Upper lobe of left lung (tissue), 6 donors: Measurements from ENCODE around the gene CDC42EP1. TPM values are rescaled to one million over a fixed set of nuclear protein-coding genes. Genes with fewer than 3 reads are reported as not detected.

ENCODE experiments used
- ATAC-seq, 2 donors: fragments of 200-7000 bp; cut with Tn5 transposase; one replicate each; pipeline ENCODE4 v1.9.1; 2022; ENCODE audit warnings: mild to moderate bottlenecking in 2 of 2, moderate library complexity in 2 of 2; ENCODE audit not compliant: low FRiP score in 2 of 2
- DNase-seq, 2 donors: peaks; one replicate each; pipeline ENCODE4 v3.0.0-alpha.2; 2019 to 2020
- H3K27ac ChIP-seq, 4 donors: fragments of 200-600 bp; sonication (generic); one replicate each; pipeline ENCODE4 v1.5.1; 2016 to 2019
- H3K27me3 ChIP-seq, 4 donors: fragments of 200-600 bp; sonication (generic); one replicate each; pipeline ENCODE4 v1.5.1; 2017 to 2019
- H3K36me3 ChIP-seq, 4 donors: fragments of 200-600 bp; sonication (generic); one replicate each; pipeline ENCODE4 v1.5.1; 2016 to 2019
- H3K4me1 ChIP-seq, 4 donors: fragments of 200-600 bp; sonication (generic); one replicate each; pipeline ENCODE4 v1.5.1; 2018 to 2019
- H3K4me3 ChIP-seq, 4 donors: fragments of 200-600 bp; sonication (generic); one replicate each; pipeline ENCODE4 v1.5.1; 2017 to 2019; ENCODE audit warnings: mild to moderate bottlenecking in 2 of 4, moderate library complexity in 1 of 4
- H3K9me3 ChIP-seq, 4 donors: fragments of 200-600 bp; sonication (generic); one replicate each; pipeline ENCODE4 v1.5.1; 2018 to 2019
- CTCF ChIP-seq, 6 experiments: fragments of 450-650 bp in 4 of 6; fragments of 200-600 bp in 2 of 6; sonication (generic) in 2 of 6; IDR thresholded peaks; one replicate each; pipeline ENCODE4 v1.5.1; 2016 to 2019; ENCODE audit warnings: antibody characterized with exemption in 6 of 6
- EP300 ChIP-seq, 4 donors: sonication (generic); formaldehyde crosslinking; IDR thresholded peaks; one replicate each; pipeline ENCODE4 v1.5.1; 2017; ENCODE audit warnings: antibody characterized with exemption in 4 of 4, control low read depth in 2 of 4
- POLR2A ChIP-seq, 4 donors: fragments of 450-650 bp; IDR thresholded peaks; one replicate each; pipeline ENCODE4 v1.5.1; 2016 to 2017; ENCODE audit warnings: antibody characterized with exemption in 4 of 4, mild to moderate bottlenecking in 2 of 4
- POLR2AphosphoS5 ChIP-seq, 2 donors: sonication (generic); formaldehyde crosslinking; IDR thresholded peaks; one replicate each; pipeline ENCODE4 v1.5.1; 2017; ENCODE audit warnings: antibody characterized with exemption in 2 of 2
- WGBS, 2 donors: methylation state at CpG; one replicate each; pipeline ENCODE4 v1.1.5; 2017 to 2018; 5-methylcytosine and 5-hydroxymethylcytosine counted together
- small RNA-seq, 4 donors: library from RNA; depleted of rRNA; stranded (forward); fragments of <200 nt; gene quantifications; one replicate each; pipeline ENCODE3, GENCODE V24; 2016
- total RNA-seq, 6 donors: library from RNA; depleted of rRNA in 4 of 6; stranded (reverse); fragments of >200 nt in 4 of 6; gene quantifications; one replicate each; pipeline versions ENCODE4 v1.1.0 to v1.2.1, GENCODE V29; 2016 to 2021
- donor health status: DM: no; HTN: no; CAD: no; lungs with moderate emphysema.
- donor health status: DM: no; HTN: yes; CAD: no; lungs with severe emphysema.

CDC42EP1 gene
- total RNA-seq, 6 donors from 2014 or later: 38.8 to 81.7 (median 67.5) TPM

- Histone ChIP-seq H3K4me3 (no peak overlapping the region), H3K27me3 (no peaks in the 10 kb centered on the region), H3K36me3 (peaks cover 8 to 84% (median 60%) of the 10 kb centered on the region in 4 donors), H3K9me3 (no peaks in the 10 kb centered on the region), H3K27ac (no peak overlapping the region), H3K4me1 (peaks cover 3 to 13% (median 7%) of the 10 kb centered on the region in 4 donors)
- no peak for DNase-seq
- ATAC-seq: no peak
- TF ChIP-seq POLR2A (IDR thresholded peaks at IDR 0.05) (no peak), CTCF (IDR thresholded peaks at IDR 0.05) (no peak)
- WGBS, 2 donors: 92 to 100% methylated on average over 1 of the region's 1 CpG
Measured at GRCh38 chr22:37617431-37617830, 57.2 kb downstream of the CDC42EP1 start.

GRCh38 chr22:37618072-37618656 lies 57.9 kb downstream of the CDC42EP1 start:
- Histone ChIP-seq H3K4me1 (peaks cover 3 to 9% (median 6%) of the 10 kb centered on the region in 4 donors), H3K4me3 (no peak overlapping the region), H3K27me3 (no peaks in the 10 kb centered on the region), H3K27ac (no peak overlapping the region), H3K36me3 (peaks cover 8 to 92% (median 63%) of the 10 kb centered on the region in 4 donors), H3K9me3 (no peaks in the 10 kb centered on the region)
- ATAC-seq: no peak
- no peak for DNase-seq
- TF ChIP-seq EP300 (IDR thresholded peaks at IDR 0.05) (no peak), CTCF (IDR thresholded peaks at IDR 0.05) (no peak), POLR2A (IDR thresholded peaks at IDR 0.05) (no peak), POLR2AphosphoS5 (IDR thresholded peaks at IDR 0.05) (no peak)
- WGBS, 2 donors: 92 to 94% methylated on average over 14 of the region's 14 CpGs

GRCh38 chr22:37618674-37619073 lies 58.4 kb downstream of the CDC42EP1 start:
- H3K4me3 ChIP-seq: no peak overlapping the region
- 94 to 97% methylated on average over 6 of the region's 6 CpGs for WGBS, 2 donors
- H3K36me3 ChIP-seq: peaks cover 8 to 95% (median 64%) of the 10 kb centered on the region in 4 donors
- H3K27ac ChIP-seq: no peak overlapping the region
- no peak for ATAC-seq
- H3K27me3 ChIP-seq: no peaks in the 10 kb centered on the region
- TF ChIP-seq CTCF (IDR thresholded peaks at IDR 0.05) (no peak), POLR2A (IDR thresholded peaks at IDR 0.05) (no peak), POLR2AphosphoS5 (IDR thresholded peaks at IDR 0.05) (no peak), EP300 (IDR thresholded peaks at IDR 0.05) (no peak)
- H3K4me1 ChIP-seq: peaks cover 5 to 7% (median 7%) of the 10 kb centered on the region in 4 donors
- H3K9me3 ChIP-seq: no peaks in the 10 kb centered on the region
- no peak for DNase-seq

Small RNA genes within 50 kb of the gene (small RNA-seq; reads per million reads assigned to genes)
- 0 reads per million in 4 donors for gene RF00017

Other genes starting within 250 kb of the CDC42EP1 start
- gene ELFN2, start 133.0 kb upstream of the CDC42EP1 start, total RNA-seq: 1 to 10 TPM in 5 of 6 donors, under 1 TPM in 1; 0.37 to 9.1 (median 4.5) TPM
- 10 to 100 TPM; 14.0 to 74.0 (median 45.9) TPM for gene MFNG, start 74.1 kb upstream of the CDC42EP1 start, total RNA-seq
- gene CARD10, start 41.1 kb upstream of the CDC42EP1 start, total RNA-seq: 10 to 100 TPM in 4 of 6 donors, 1 to 10 TPM in 2; 6.2 to 19.8 (median 13.6) TPM
- gene LGALS2, start 19.6 kb downstream of the CDC42EP1 start, total RNA-seq: 1 to 10 TPM in 3 of 6 donors, not detected in 3; 1.4 to 4.2 (median 2.0) TPM
- gene GGA1, start 48.4 kb downstream of the CDC42EP1 start, total RNA-seq: 100 to 1,000 TPM in 2 of 6 donors, 10 to 100 TPM in 4; 52.4 to 226 (median 68.3) TPM
- 10 to 100 TPM; 11.4 to 58.7 (median 31.1) TPM for gene SH3BP1, start 79.2 kb downstream of the CDC42EP1 start, total RNA-seq
- 10 to 100 TPM in 1 of 6 donors, 1 to 10 TPM in 5; 2.1 to 11.1 (median 8.7) TPM for gene PDXP, start 98.2 kb downstream of the CDC42EP1 start, total RNA-seq
- gene LGALS1, start 115.2 kb downstream of the CDC42EP1 start, total RNA-seq: 100 to 1,000 TPM; 125 to 750 (median 400) TPM
- gene NOL12, start 125.9 kb downstream of the CDC42EP1 start, total RNA-seq: 10 to 100 TPM; 23.5 to 89.1 (median 26.7) TPM
- gene TRIOBP, start 136.6 kb downstream of the CDC42EP1 start, total RNA-seq: 100 to 1,000 TPM in 4 of 6 donors, 10 to 100 TPM in 2; 76.5 to 151 (median 113) TPM
- gene GCAT, start 247.5 kb downstream of the CDC42EP1 start, total RNA-seq: 10 to 100 TPM in 2 of 6 donors, 1 to 10 TPM in 4; 2.7 to 16.7 (median 7.5) TPM